NCI-H2081 treated with DMSO at 0.1 percent for 48 hours (cell line): Measurements from ENCODE around the gene MAD1L1.

Experiments
- DNase-seq: peaks from one replicate; lab custom pipeline; 2025; lab: John Stamatoyannopoulos, UW

Gene MAD1L1

GRCh38 chr7:1781369-1781768 lies 451.4 kb downstream of the MAD1L1 start:
- no peak for DNase-seq

- DNase-seq: no peak
These were observed 453.3 kb downstream of the MAD1L1 start for GRCh38 chr7:1779445-1779844.

GRCh38 chr7:1777122-1777521 lies 455.6 kb downstream of the MAD1L1 start:
- no peak for DNase-seq

GRCh38 chr7:1775389-1775788 lies 457.4 kb downstream of the MAD1L1 start:
- no peak for DNase-seq

GRCh38 chr7:1770331-1770730 lies 462.4 kb downstream of the MAD1L1 start:
- DNase-seq: no peak

- no peak for DNase-seq
These were observed 463.2 kb downstream of the MAD1L1 start for GRCh38 chr7:1769286-1770200.

GRCh38 chr7:1768832-1769231 lies 463.9 kb downstream of the MAD1L1 start:
- no peak for DNase-seq

GRCh38 chr7:1767524-1767923 lies 465.2 kb downstream of the MAD1L1 start:
- DNase-seq: no peak
